Measurements from ENCODE around the gene SLC7A14. TPM values are rescaled to one million over a fixed set of nuclear protein-coding genes. Genes with fewer than 3 reads are reported as not detected.

The SLC7A14 gene
- total and polyA plus RNA-seq, 2 of the 4 experiments (the other 2 are of a cell fraction), result 2.7 to 6.8 TPM

- H2BK120ac ChIP-seq (ENCODE audit: low read depth, low read length), result no peak overlapping the region
- no peak overlapping the region for H4K5ac ChIP-seq (ENCODE audit: low read depth, low read length)
- no peak overlapping the region for H2BK15ac ChIP-seq (ENCODE audit: low read depth, low read length)
- no peak overlapping the region for H2AFZ ChIP-seq (replicated peaks; ENCODE audit: low read length, poor library complexity)
- BruUV-seq (replicated peaks), result no TSS peak
- no peak overlapping the region for H3K27ac ChIP-seq (ENCODE audit: insufficient read depth, low read length)
- H3K9me1 ChIP-seq (ENCODE audit: insufficient read depth, low read length), result 0 out of 2 replicates have a peak, but pooled peaks cover 4% of the 10 kb centered on the region
- dilution Hi-C loops (cut with HindIII; ENCODE audit: low sequenced_read_pairs, unreplicated experiment), result no loop called here
- H3K4ac ChIP-seq (ENCODE audit: low read depth, low read length), result no peak overlapping the region
- ChIA-PET POLR2A (ENCODE audit: unreplicated experiment) (no interaction called here), CTCF (interaction anchor here (0.6 kb wide), 1 partner anchor 115 kb away, joined by 3 read pairs; no protein-coding TSS in a partner anchor)
- no peak overlapping the region for H2AK5ac ChIP-seq (ENCODE audit: low read depth, low read length)
- peaks cover 1% of the 10 kb centered on the region; the same call in 1 of the 2 replicates for H3K36me3 ChIP-seq (ENCODE audit: control insufficient read depth, insufficient read depth, low read length)
- H3K14ac ChIP-seq (replicated peaks; ENCODE audit: low read depth, low read length), result no peak overlapping the region
- H2AK9ac ChIP-seq (replicated peaks; ENCODE audit: low read depth, low read length, poor library complexity), result no peak overlapping the region
- intact Hi-C loops (cut with micrococcal nuclease), result no loop called here
- in situ Hi-C loops (cut with MboI; ENCODE audit: low sequenced_read_pairs), result no loop called here
- no peak overlapping the region for H3K9ac ChIP-seq (ENCODE audit: low read depth, low read length)
- no peak overlapping the region for H4K91ac ChIP-seq (ENCODE audit: insufficient read depth, low read depth, low read length)
- no peak overlapping the region for H4K8ac ChIP-seq (ENCODE audit: low read depth in 2 of 2, low read length in 2 of 2)
- H2BK20ac ChIP-seq (ENCODE audit: low read depth, low read length), result no peak overlapping the region
- H3K18ac ChIP-seq (ENCODE audit: low read depth, low read length), result no peak overlapping the region
- WGBS, 2 experiments (ENCODE audit: extremely low coverage in 2 of 2, insufficient read length in 1 of 2), result 40% methylated on average over 1 of the region's 2 CpGs; no CpG with 5 or more reads in 1 of the 2 experiments
- DNase-seq, result no peak
- no peak overlapping the region for H3K4me2 ChIP-seq (ENCODE audit: low read depth, low read length)
- H3K56ac ChIP-seq (ENCODE audit: extremely low read depth, insufficient read depth, low read length), result no peak overlapping the region
- no peaks in the 10 kb centered on the region for H3K4me1 ChIP-seq (ENCODE audit: control insufficient read depth, insufficient read depth, low read length)
- TF ChIP-seq POLR2A (IDR thresholded peaks at IDR 0.05; ENCODE audit: low read depth, low read length) (no peak), SMC3 (IDR thresholded peaks at IDR 0.05; ENCODE audit: low read depth, low read length) (no peak), RFX5 (IDR thresholded peaks at IDR 0.05; ENCODE audit: low read depth, low read length) (no peak), NFE2L2 (IDR thresholded peaks at IDR 0.05; ENCODE audit: low read depth, low read length) (no peak), BHLHE40 (IDR thresholded peaks at IDR 0.05; ENCODE audit: low read depth, low read length) (no peak), CHD1 (IDR thresholded peaks at IDR 0.05; ENCODE audit: low read depth, low read length) (no peak), MAZ (IDR thresholded peaks at IDR 0.05; ENCODE audit: borderline replicate concordance, low read depth, low read length) (no peak), CTCF (conservative IDR thresholded peaks at IDR 0.05; ENCODE audit: low read depth, low read length) (no peak), USF2 (IDR thresholded peaks at IDR 0.05; ENCODE audit: low read depth, low read length) (no peak), FOS (IDR thresholded peaks at IDR 0.05; ENCODE audit: low read depth, low read length) (no peak), RCOR1 (IDR thresholded peaks at IDR 0.05; ENCODE audit: insufficient replicate concordance, low read length) (no peak), RAD21 (IDR thresholded peaks at IDR 0.05; ENCODE audit: low read length) (no peak), MAFK (IDR thresholded peaks at IDR 0.05; ENCODE audit: low read depth, low read length) (no peak), ELK1 (IDR thresholded peaks at IDR 0.05; ENCODE audit: borderline replicate concordance, low read depth, low read length) (no peak)
- no peaks in the 10 kb centered on the region for H3K9me3 ChIP-seq (ENCODE audit: control insufficient read depth, insufficient read depth, low read length)
- H4K20me1 ChIP-seq (ENCODE audit: insufficient read depth, low read length), result no peaks in the 10 kb centered on the region
- no peak overlapping the region for H3K4me3 ChIP-seq (ENCODE audit: insufficient read depth, low read depth, low read length)
- H3K79me1 ChIP-seq (ENCODE audit: low read depth in 1 of 2, low read length in 2 of 2), result no peaks in the 10 kb centered on the region
- H3K27me3 ChIP-seq (ENCODE audit: control insufficient read depth, insufficient read depth, low read length), result no peaks in the 10 kb centered on the region; the same call in 1 of the 2 replicates
- H3K23ac ChIP-seq (ENCODE audit: low read depth, low read length), result no peak overlapping the region
- no peak for ATAC-seq (ENCODE audit: low read depth)
- H2BK5ac ChIP-seq (ENCODE audit: low read depth, low read length, poor library complexity, severe bottlenecking), result no peak overlapping the region
These were observed 56.5 kb downstream of the SLC7A14 start for GRCh38 chr3:170529346-170529745.

All from IMR-90 (cell line).